Midbrain (tissue), 1 donor: ENCODE results near the gene PTK7.

ENCODE experiments used
- DNase-seq: peaks from one replicate; lab custom pipeline; 2025; lab: John Stamatoyannopoulos, UW

The PTK7 gene

GRCh38 chr6:43146709-43147688 lies 70.9 kb downstream of the PTK7 start:
- no peak for DNase-seq

GRCh38 chr6:43147691-43148477 lies 71.8 kb downstream of the PTK7 start:
- DNase-seq, result no peak

- no peak for DNase-seq
These were observed 73.2 kb downstream of the PTK7 start for GRCh38 chr6:43149265-43149664.

- no peak for DNase-seq
These were observed 74.1 kb downstream of the PTK7 start for GRCh38 chr6:43150051-43150751.

- no peak for DNase-seq
These were observed 83.5 kb downstream of the PTK7 start for GRCh38 chr6:43159599-43159998.

GRCh38 chr6:43163899-43164298 lies 87.8 kb downstream of the PTK7 start:
- DNase-seq, result no peak

- no peak for DNase-seq
These were observed 94.4 kb downstream of the PTK7 start for GRCh38 chr6:43170417-43170930.

- peak; percentile 98 for DNase-seq
These were observed 95.0 kb downstream of the PTK7 start, which contains the start of gene SRF for GRCh38 chr6:43170931-43171706. Gene SRF (plus strand): TSS chr6:43171269. CDS start chr6:43171657, 388 bp downstream.

- DNase-seq, result no peak
These were observed 95.6 kb downstream of the PTK7 start for GRCh38 chr6:43171707-43172103.

GRCh38 chr6:43172104-43173007 lies 96.2 kb downstream of the PTK7 start:
- DNase-seq, result peak; percentile 25

- no peak for DNase-seq
These were observed 97.6 kb downstream of the PTK7 start for GRCh38 chr6:43173591-43174262.

- DNase-seq, result peak; percentile 96
These were observed 98.4 kb downstream of the PTK7 start for GRCh38 chr6:43174263-43175112.

- DNase-seq, result no peak
These were observed 99.7 kb downstream of the PTK7 start for GRCh38 chr6:43175676-43176422.

- DNase-seq, result no peak
These were observed 100.3 kb downstream of the PTK7 start for GRCh38 chr6:43176423-43176786.

GRCh38 chr6:43178150-43178549 lies 102.0 kb downstream of the PTK7 start:
- no peak for DNase-seq

- no peak for DNase-seq
These were observed 103.1 kb downstream of the PTK7 start for GRCh38 chr6:43178951-43179830.

GRCh38 chr6:43180058-43180457 lies 103.9 kb downstream of the PTK7 start:
- no peak for DNase-seq
